HepG2 (cell line): ENCODE data around the gene ESPNL. TPM values are rescaled to one million over a fixed set of nuclear protein-coding genes. Genes with fewer than 3 reads are reported as not detected.

ENCODE experiments used
- ATF1 ChIP-seq: IDR thresholded peaks from 2 replicates; pipeline ENCODE4 v1.6.1; 2016; ENCODE audit warnings: mild to moderate bottlenecking, control low read depth
- E2F2 ChIP-seq: sonication (generic); formaldehyde crosslinking; IDR thresholded peaks from 2 replicates; pipeline ENCODE4 v1.4.0; 2020; ENCODE audit warnings: missing genetic modification reagents, borderline replicate concordance
- KAT8 ChIP-seq: IDR thresholded peaks from 2 replicates; pipeline ENCODE4 v1.6.1; 2016; ENCODE audit warnings: missing genetic modification reagents, missing compliant biosample characterization
- KDM6A ChIP-seq: IDR thresholded peaks from 2 replicates; pipeline ENCODE4 v1.6.1; 2016; ENCODE audit warnings: low read depth
- LCORL ChIP-seq, 2 experiments: fragments of 450-650 bp in 1 of 2; sonication (generic) in 1 of 2; formaldehyde crosslinking in 1 of 2; IDR thresholded peaks; 2 replicates each; pipeline versions ENCODE4 v1.5.0 to v1.6.1; 2017 to 2020; ENCODE audit warnings: antibody characterized with exemption in 1 of 2, missing genetic modification reagents in 1 of 2
- MLXIP ChIP-seq: sonication (generic); formaldehyde crosslinking; IDR thresholded peaks from 2 replicates; pipeline ENCODE4 v1.9.0; 2021; ENCODE audit warnings: missing genetic modification reagents, borderline replicate concordance
- RFXAP ChIP-seq: sonication (generic); formaldehyde crosslinking; IDR thresholded peaks from 2 replicates; pipeline ENCODE4 v1.4.0; 2020; ENCODE audit warnings: missing genetic modification reagents, borderline replicate concordance
- SNRNP70 ChIP-seq: fragments of 200-400 bp; formaldehyde crosslinking; IDR thresholded peaks from 2 replicates; pipeline ENCODE4 v1.6.1; 2017; ENCODE audit warnings: mild to moderate bottlenecking, low read depth, low read length, moderate library complexity
- ZBTB42 ChIP-seq: sonication (generic); formaldehyde crosslinking; IDR thresholded peaks from 2 replicates; pipeline ENCODE4 v1.5.0; 2020; ENCODE audit warnings: mild to moderate bottlenecking, missing genetic modification reagents
- ZNF124 ChIP-seq: sonication (generic); formaldehyde crosslinking; IDR thresholded peaks from 2 replicates; pipeline ENCODE4 v1.4.0; 2020; ENCODE audit warnings: missing genetic modification reagents
- ZNF20 ChIP-seq: sonication (generic); formaldehyde crosslinking; IDR thresholded peaks from 2 replicates; pipeline ENCODE4 v1.4.0; 2020; ENCODE audit warnings: mild to moderate bottlenecking, moderate library complexity, missing genetic modification reagents
- ZNF232 ChIP-seq: sonication (generic); formaldehyde crosslinking; IDR thresholded peaks from 2 replicates; pipeline ENCODE4 v1.4.0; 2020; ENCODE audit warnings: missing genetic modification reagents, borderline replicate concordance
- ZNF432 ChIP-seq: sonication (generic); formaldehyde crosslinking; IDR thresholded peaks from 2 replicates; pipeline ENCODE4 v1.5.0; 2020; ENCODE audit warnings: missing genetic modification reagents, mild to moderate bottlenecking, borderline replicate concordance
- ZNF468 ChIP-seq: sonication (generic); formaldehyde crosslinking; IDR thresholded peaks from 2 replicates; pipeline ENCODE4 v1.8.0; 2022; ENCODE audit warnings: mild to moderate bottlenecking, moderate library complexity, missing genetic modification reagents
- ZNF569 ChIP-seq: sonication (generic); formaldehyde crosslinking; IDR thresholded peaks from 2 replicates; pipeline ENCODE4 v1.5.0; 2020; ENCODE audit warnings: mild to moderate bottlenecking, missing genetic modification reagents, moderate library complexity, borderline replicate concordance
- ZNF577 ChIP-seq: sonication (generic); formaldehyde crosslinking; IDR thresholded peaks from 2 replicates; pipeline ENCODE4 v1.4.0; 2020; ENCODE audit warnings: mild to moderate bottlenecking, low read depth, missing genetic modification reagents, borderline replicate concordance
- polyA plus RNA-seq, 8 experiments: library from polyadenylated mRNA; depleted of rRNA in 3 of 8; stranded (reverse) in 7 of 8; unstranded in 1 of 8; fragments of >200 nt; fragmentation: Illumina TruSeq in 4 of 8; extraction: Trizol in 4 of 8; gene quantifications; 2 replicates each; pipeline versions ENCODE4 v1.2.1 to v1.2.3, GENCODE V29; 2011 to 2016; ENCODE audit warnings: low read depth in 4 of 8, missing spikeins in 1 of 8, mixed read lengths in 1 of 8; ENCODE audit not compliant: insufficient read depth in 1 of 8
- total RNA-seq, 5 experiments: library from RNA; depleted of rRNA; stranded (reverse); fragments of >200 nt; fragmentation: Illumina TruSeq; extraction: Trizol; gene quantifications; 2 replicates each; pipeline ENCODE4 v1.2.3, GENCODE V29; 2016; ENCODE audit warnings: low read depth in 1 of 5
- TF ChIP-seq, protein P1 (sequence below), 2 experiments: sonication (generic) in 1 of 2; formaldehyde crosslinking in 1 of 2; IDR thresholded peaks; 2 replicates each; pipeline versions ENCODE4 v1.4.0 to v1.6.1; 2016 to 2020; ENCODE audit warnings: borderline replicate concordance in 1 of 2, low read depth in 1 of 2, mild to moderate bottlenecking in 1 of 2, missing genetic modification reagents in 1 of 2

Gene ESPNL
- total and polyA plus RNA-seq, 2 of the 13 experiments (the other 11 are each of a cell fraction or from before 2014, with no cell fraction given): 0.45 to 0.80 TPM

- TF ChIP-seq ZNF232 (CRISPR knock-in tag): peak; percentile 74; the same call in 1 of the 2 replicates
- no peak for TF ChIP-seq ZNF569 (CRISPR knock-in tag)
- no peak for TF ChIP-seq ZNF577
- no peak for TF ChIP-seq KDM6A (CRISPR knock-in tag)
- TF ChIP-seq ZNF124 (CRISPR knock-in tag): no peak
- no peak for TF ChIP-seq ZNF432 (CRISPR knock-in tag)
- TF ChIP-seq ZNF468: no peak
- TF ChIP-seq RFXAP: 0 out of 2 replicates have a peak, but pooled peaks have one; percentile 43
- no peak for TF ChIP-seq LCORL (IDR thresholded peaks at IDR 0.05)
- no peak for TF ChIP-seq LCORL (CRISPR knock-in tag; IDR thresholded peaks at IDR 0.05)
- TF ChIP-seq KAT8 (CRISPR knock-in tag): no peak
- TF ChIP-seq ZBTB42 (CRISPR knock-in tag): no peak
- TF ChIP-seq, protein P1, sequence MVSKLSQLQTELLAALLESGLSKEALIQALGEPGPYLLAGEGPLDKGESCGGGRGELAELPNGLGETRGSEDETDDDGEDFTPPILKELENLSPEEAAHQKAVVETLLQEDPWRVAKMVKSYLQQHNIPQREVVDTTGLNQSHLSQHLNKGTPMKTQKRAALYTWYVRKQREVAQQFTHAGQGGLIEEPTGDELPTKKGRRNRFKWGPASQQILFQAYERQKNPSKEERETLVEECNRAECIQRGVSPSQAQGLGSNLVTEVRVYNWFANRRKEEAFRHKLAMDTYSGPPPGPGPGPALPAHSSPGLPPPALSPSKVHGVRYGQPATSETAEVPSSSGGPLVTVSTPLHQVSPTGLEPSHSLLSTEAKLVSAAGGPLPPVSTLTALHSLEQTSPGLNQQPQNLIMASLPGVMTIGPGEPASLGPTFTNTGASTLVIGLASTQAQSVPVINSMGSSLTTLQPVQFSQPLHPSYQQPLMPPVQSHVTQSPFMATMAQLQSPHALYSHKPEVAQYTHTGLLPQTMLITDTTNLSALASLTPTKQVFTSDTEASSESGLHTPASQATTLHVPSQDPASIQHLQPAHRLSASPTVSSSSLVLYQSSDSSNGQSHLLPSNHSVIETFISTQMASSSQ (IDR thresholded peaks at IDR 0.05; ENCODE audit: low read depth): no peak
- TF ChIP-seq, protein P1 (CRISPR knock-in tag; IDR thresholded peaks at IDR 0.05; ENCODE audit: borderline replicate concordance): no peak
- TF ChIP-seq ATF1 (CRISPR knock-in tag): no peak
- TF ChIP-seq E2F2 (CRISPR knock-in tag): 0 out of 2 replicates have a peak, but pooled peaks have one; percentile 54
- TF ChIP-seq ZNF20 (CRISPR knock-in tag): no peak
- TF ChIP-seq MLXIP: no peak
- TF ChIP-seq SNRNP70: no peak
Observed at GRCh38 chr2:238108423-238109183, 8.5 kb downstream of the ESPNL start (continued).
